Measurements from ENCODE around the gene MLLT11.
A peak's percentile ranks its signal among the peaks of the same experiment; 100 is the strongest.

MLLT11 gene

DNA sequence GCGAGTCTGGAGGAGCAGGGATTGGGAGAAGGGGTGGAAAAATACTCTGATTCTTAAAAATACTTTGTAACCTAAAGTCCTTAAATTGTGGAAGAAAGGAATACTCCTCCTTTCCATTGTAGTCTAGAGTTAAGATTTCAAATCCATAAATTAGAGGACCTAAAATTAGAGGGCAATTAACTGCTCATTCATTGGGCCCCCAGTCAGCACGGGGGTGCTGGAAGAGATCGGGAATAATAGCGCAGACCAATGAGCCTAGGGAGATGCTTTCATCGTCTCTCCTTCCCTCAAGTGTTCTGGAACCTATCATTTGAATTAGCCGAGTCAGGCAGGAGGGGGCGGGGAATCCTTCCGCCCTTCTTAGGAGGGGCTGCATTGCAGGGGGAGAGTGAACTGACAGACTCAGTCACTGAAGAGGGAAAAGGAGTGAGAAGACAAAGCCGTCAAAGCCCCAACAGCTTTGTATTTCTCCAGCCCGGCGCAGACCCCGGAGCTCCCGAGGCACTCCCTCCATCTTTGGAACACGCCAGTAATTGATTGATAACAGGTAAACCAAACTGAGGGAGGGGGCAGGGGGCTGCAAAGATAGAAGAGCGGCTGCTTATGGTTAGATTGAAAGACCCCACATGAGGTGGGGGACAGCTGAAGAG lies at the start of gene MLLT11:
Gene MLLT11, plus strand, starts transcription at position 391 of the 650 bp plus-strand sequence. CDS start 6,828 bp downstream, outside the sequence.
- Histone ChIP-seq H3K9ac (ENCODE audit: low read length) (peak within 1 kb of the TSS; percentile 95), H3F3A (ENCODE audit: insufficient read depth) (peaks cover 15% of the 10 kb centered on the region), H3K4me2 (ENCODE audit: low read depth, low read length, poor library complexity, severe bottlenecking) (peak within 1 kb of the TSS; percentile 83), H3K36me3 (ENCODE audit: low read length) (0 out of 2 replicates have a peak, but pooled peaks cover 3% of the 10 kb centered on the region), H3K9me3 (ENCODE audit: insufficient read depth, low read length) (no peaks in the 10 kb centered on the region), H3K9me2 (replicated peaks; ENCODE audit: insufficient read depth, low read length) (no peaks in the 10 kb centered on the region), H3K4me3 (ENCODE audit: insufficient read depth, low read length, poor library complexity, severe bottlenecking) (peak within 1 kb of the TSS; percentile 87), H3K79me2 (ENCODE audit: insufficient read depth, low read length) (peaks cover 52% of the 10 kb centered on the region), H3K27me3 (ENCODE audit: low read length) (no peaks in the 10 kb centered on the region), H3K27ac (ENCODE audit: low read depth, low read length) (peak within 1 kb of the TSS; percentile 74), H2AFZ (ENCODE audit: low read depth, low read length, severe bottlenecking) (peak within 1 kb of the TSS; percentile 72), H4K20me1 (ENCODE audit: low read depth, low read length) (no peaks in the 10 kb centered on the region; the same call in 1 of the 2 replicates)
- TF ChIP-seq EZH2phosphoT487 (conservative IDR thresholded peaks at IDR 0.05; ENCODE audit: low read length) (no peak), CTCF (IDR thresholded peaks at IDR 0.05; ENCODE audit: insufficient read depth, low read length, poor library complexity, severe bottlenecking) (no peak)

GRCh38 chr1:151011154-151011850 lies 48.9 kb upstream of the MLLT11 start:
- Histone ChIP-seq H3K27me3 (ENCODE audit: low read length) (no peaks in the 10 kb centered on the region), H4K20me1 (ENCODE audit: low read depth, low read length) (no peaks in the 10 kb centered on the region), H3K9ac (ENCODE audit: low read length) (no peak overlapping the region), H3F3A (ENCODE audit: insufficient read depth) (peaks cover 8% of the 10 kb centered on the region; the same call in 1 of the 2 replicates), H3K4me2 (ENCODE audit: low read depth, low read length, poor library complexity, severe bottlenecking) (no peak overlapping the region), H3K79me2 (ENCODE audit: insufficient read depth, low read length) (peaks cover 12% of the 10 kb centered on the region; the same call in 1 of the 2 replicates), H3K9me3 (ENCODE audit: insufficient read depth, low read length) (no peaks in the 10 kb centered on the region), H3K9me2 (replicated peaks; ENCODE audit: insufficient read depth, low read length) (no peaks in the 10 kb centered on the region), H3K4me3 (ENCODE audit: insufficient read depth, low read length, poor library complexity, severe bottlenecking) (no peak overlapping the region), H2AFZ (ENCODE audit: low read depth, low read length, severe bottlenecking) (no peak overlapping the region), H3K36me3 (ENCODE audit: low read length) (no peaks in the 10 kb centered on the region), H3K27ac (ENCODE audit: low read depth, low read length) (no peak overlapping the region)
- TF ChIP-seq EZH2phosphoT487 (conservative IDR thresholded peaks at IDR 0.05; ENCODE audit: low read length) (no peak), CTCF (IDR thresholded peaks at IDR 0.05; ENCODE audit: insufficient read depth, low read length, poor library complexity, severe bottlenecking) (no peak)

- Histone ChIP-seq H3K9me3 (ENCODE audit: insufficient read depth, low read length) (no peaks in the 10 kb centered on the region), H3K9ac (ENCODE audit: low read length) (no peak overlapping the region), H3K9me2 (replicated peaks; ENCODE audit: insufficient read depth, low read length) (no peaks in the 10 kb centered on the region), H3F3A (ENCODE audit: insufficient read depth) (peaks cover 2% of the 10 kb centered on the region; the same call in 1 of the 2 replicates), H3K4me3 (ENCODE audit: insufficient read depth, low read length, poor library complexity, severe bottlenecking) (no peak overlapping the region), H3K4me2 (ENCODE audit: low read depth, low read length, poor library complexity, severe bottlenecking) (no peak overlapping the region), H4K20me1 (ENCODE audit: low read depth, low read length) (no peaks in the 10 kb centered on the region), H2AFZ (ENCODE audit: low read depth, low read length, severe bottlenecking) (no peak overlapping the region), H3K27me3 (ENCODE audit: low read length) (no peaks in the 10 kb centered on the region), H3K79me2 (ENCODE audit: insufficient read depth, low read length) (peaks cover 12% of the 10 kb centered on the region; the same call in 1 of the 2 replicates), H3K36me3 (ENCODE audit: low read length) (no peaks in the 10 kb centered on the region), H3K27ac (ENCODE audit: low read depth, low read length) (no peak overlapping the region)
- TF ChIP-seq EZH2phosphoT487 (conservative IDR thresholded peaks at IDR 0.05; ENCODE audit: low read length): no peak
- no peak for TF ChIP-seq CTCF (IDR thresholded peaks at IDR 0.05; ENCODE audit: insufficient read depth, low read length, poor library complexity, severe bottlenecking)
Measured at GRCh38 chr1:151012684-151013471, 47.3 kb upstream of the MLLT11 start.
